Stimulated activated naive B cell treated with anti-CD40 and anti-IgM and Interleukin-4, amounts not matched to agents 10 μg/mL and 1 μg/mL and 100 μg/mL, for 72 hours (primary cell): ENCODE measurements around the gene GPR180.

ENCODE experiments used
- ATAC-seq, 2 donors: fragments of 150-1000 bp; cut with Tn5 transposase; replicated peaks; 2 replicates each; pipeline ENCODE4 v1.10.0; 2021; ENCODE audit warnings: moderate library complexity in 1 of 2
- DNase-seq: peaks from one replicate; pipeline ENCODE4 v3.0.0; 2021
- H3K27ac Mint-ChIP-seq: one replicate; pipeline ENCODE4 v1.8.0; 2022; ENCODE audit warnings: mild to moderate bottlenecking, mixed read lengths
- H3K27me3 Mint-ChIP-seq, 2 donors: one replicate each; pipeline ENCODE4 v1.8.0; 2022; ENCODE audit warnings: mixed read lengths in 2 of 2
- H3K36me3 Mint-ChIP-seq, 2 donors: one replicate each; pipeline ENCODE4 v1.8.0; 2022; ENCODE audit warnings: mixed read lengths in 2 of 2, mild to moderate bottlenecking in 1 of 2
- H3K4me1 Mint-ChIP-seq, 2 donors: one replicate each; pipeline ENCODE4 v1.8.0; 2022; ENCODE audit warnings: mixed read lengths in 2 of 2, mild to moderate bottlenecking in 1 of 2
- H3K4me3 Mint-ChIP-seq, 2 donors: one replicate each; pipeline ENCODE4 v1.8.0; 2022; ENCODE audit warnings: mild to moderate bottlenecking in 2 of 2, mixed read lengths in 2 of 2, moderate library complexity in 1 of 2
- H3K9me3 Mint-ChIP-seq, 2 donors: one replicate each; pipeline ENCODE4 v1.8.0; 2022; ENCODE audit warnings: mixed read lengths in 2 of 2, mild to moderate bottlenecking in 1 of 2

Gene GPR180

DNA sequence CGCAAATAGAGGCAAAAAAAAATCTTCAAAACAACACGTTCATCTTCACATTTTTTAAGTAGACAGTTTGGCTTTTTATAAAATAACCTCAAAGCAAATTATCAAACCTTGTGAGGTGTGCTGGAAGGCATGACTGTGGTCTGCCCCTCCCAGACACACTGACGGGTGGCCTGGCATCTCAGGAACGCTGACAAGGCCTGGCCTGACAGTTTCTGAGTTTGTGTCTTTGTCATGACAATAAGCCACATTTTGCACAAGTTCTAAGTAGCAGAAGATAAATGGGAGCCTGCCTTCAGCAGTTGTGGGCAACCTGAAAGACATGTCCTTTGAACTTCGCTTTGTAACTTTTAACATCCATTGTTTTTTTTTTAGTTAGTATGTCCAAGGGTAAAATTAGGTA is 72.2 kb downstream of the GPR180 start:
- ATAC-seq (no peak), DNase-seq (no peak)
- Mint-ChIP-seq H3K4me3 (no peak overlapping the region), H3K4me1 (no peaks in the 10 kb centered on the region), H3K9me3 (no peaks in the 10 kb centered on the region), H3K27ac (no peak overlapping the region), H3K27me3 (peaks cover 26 to 38% of the 10 kb centered on the region in 2 donors), H3K36me3 (no peaks in the 10 kb centered on the region)

- H3K27ac Mint-ChIP-seq = no peak overlapping the region
- no peaks in the 10 kb centered on the region for H3K4me1 Mint-ChIP-seq
- DNase-seq = peak; percentile 7
- H3K27me3 Mint-ChIP-seq = peaks cover 26 to 38% of the 10 kb centered on the region in 2 donors
- ATAC-seq = peak; percentile 61 to 68
- no peaks in the 10 kb centered on the region for H3K36me3 Mint-ChIP-seq
- no peak overlapping the region for H3K4me3 Mint-ChIP-seq
- no peaks in the 10 kb centered on the region for H3K9me3 Mint-ChIP-seq
These were observed 73.1 kb downstream of the GPR180 start for GRCh38 chr13:94674609-94675348.

- Mint-ChIP-seq H3K27ac (no peak overlapping the region), H3K4me1 (no peaks in the 10 kb centered on the region), H3K27me3 (peaks cover 25 to 39% of the 10 kb centered on the region in 2 donors), H3K9me3 (no peaks in the 10 kb centered on the region), H3K4me3 (no peak overlapping the region), H3K36me3 (no peaks in the 10 kb centered on the region)
- DNase-seq (no peak), ATAC-seq (no peak)
These were observed 76.1 kb downstream of the GPR180 start for GRCh38 chr13:94677799-94678198.

- no peak for DNase-seq
- H3K36me3 Mint-ChIP-seq = no peaks in the 10 kb centered on the region
- no peak overlapping the region for H3K4me3 Mint-ChIP-seq
- no peak for ATAC-seq
- H3K27ac Mint-ChIP-seq = no peak overlapping the region
- no peaks in the 10 kb centered on the region for H3K4me1 Mint-ChIP-seq
- no peaks in the 10 kb centered on the region for H3K9me3 Mint-ChIP-seq
- H3K27me3 Mint-ChIP-seq = peaks cover 32 to 46% of the 10 kb centered on the region in 2 donors
These were observed 77.2 kb downstream of the GPR180 start for GRCh38 chr13:94678845-94679244.

DNA sequence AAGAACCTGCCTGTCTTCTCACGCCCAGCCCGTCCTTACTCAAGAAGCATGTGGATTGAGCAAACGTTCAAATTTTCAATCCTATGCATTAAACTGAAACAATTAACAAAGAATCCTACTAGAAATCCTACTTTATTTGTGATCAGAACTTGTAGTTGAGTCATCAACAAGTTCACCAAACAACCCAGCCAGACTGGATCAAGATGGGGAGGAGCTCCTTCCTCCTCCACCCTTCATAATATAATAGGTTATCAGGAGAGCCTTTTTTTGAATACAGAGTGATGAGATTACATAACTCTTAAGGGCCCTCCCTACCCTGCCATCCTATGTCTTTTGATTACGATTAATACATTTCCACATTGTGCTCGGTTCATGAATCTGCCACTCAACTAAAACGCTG is 78.0 kb downstream of the GPR180 start:
- H3K27me3 Mint-ChIP-seq = peaks cover 32 to 40% of the 10 kb centered on the region in 2 donors

DNA sequence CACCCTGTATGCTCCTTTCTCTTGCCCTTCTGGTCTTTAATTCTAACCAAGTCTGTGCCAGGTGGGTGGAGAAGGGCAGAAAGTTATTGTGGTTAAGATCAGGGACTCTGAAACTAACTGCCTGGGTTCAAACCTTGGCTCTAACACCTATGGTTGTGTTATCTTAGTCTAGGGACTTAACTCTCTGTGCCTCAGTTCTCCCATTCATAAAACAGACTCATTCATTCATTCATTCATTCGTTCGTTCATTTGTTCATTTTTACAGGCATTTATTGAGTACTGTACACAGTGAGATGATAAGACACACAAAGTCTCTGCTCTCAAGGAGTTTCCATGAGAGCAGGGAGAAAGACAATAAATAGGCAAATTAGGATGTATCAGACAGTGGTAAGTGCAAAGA is 80.6 kb downstream of the GPR180 start:
- Mint-ChIP-seq H3K36me3 (no peaks in the 10 kb centered on the region), H3K4me1 (no peaks in the 10 kb centered on the region), H3K27me3 (peaks cover 23 to 29% of the 10 kb centered on the region in 2 donors)

More for the DNA sequence above, 78.0 kb downstream of the GPR180 start:
- DNase-seq (no peak), ATAC-seq (no peak)
- Mint-ChIP-seq H3K4me3 (no peak overlapping the region), H3K9me3 (no peaks in the 10 kb centered on the region), H3K4me1 (no peaks in the 10 kb centered on the region), H3K36me3 (no peaks in the 10 kb centered on the region), H3K27ac (no peak overlapping the region)

DNA sequence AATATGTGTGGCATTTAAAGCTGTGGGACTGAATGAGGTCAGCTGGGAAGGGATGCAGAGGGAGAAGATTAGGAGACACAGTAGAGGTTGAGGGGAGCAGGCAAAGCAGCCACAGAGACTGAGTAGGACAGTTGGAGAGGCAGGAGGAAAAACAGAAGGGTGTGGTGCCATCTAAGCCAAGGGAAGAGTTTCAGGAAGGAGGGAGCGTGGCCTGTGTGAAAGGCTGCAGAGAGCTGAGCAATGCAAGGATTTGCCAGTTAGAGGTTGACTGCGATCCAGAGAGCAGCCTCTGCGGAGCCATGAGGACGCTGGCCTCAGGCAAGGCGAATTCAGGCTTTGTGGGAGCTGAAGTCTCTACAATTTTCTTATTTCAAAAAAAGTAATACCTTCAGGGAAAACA is 81.8 kb downstream of the GPR180 start:
- no peak for DNase-seq
- ATAC-seq = no peak

More for the DNA sequence above, 80.6 kb downstream of the GPR180 start:
- Mint-ChIP-seq H3K9me3 (no peaks in the 10 kb centered on the region), H3K27ac (no peak overlapping the region), H3K4me3 (no peak overlapping the region)
- DNase-seq = no peak
- no peak for ATAC-seq

More for the DNA sequence above, 81.8 kb downstream of the GPR180 start:
- Mint-ChIP-seq H3K9me3 (no peaks in the 10 kb centered on the region), H3K4me1 (no peaks in the 10 kb centered on the region), H3K36me3 (no peaks in the 10 kb centered on the region), H3K4me3 (no peak overlapping the region), H3K27me3 (peaks cover 14 to 19% of the 10 kb centered on the region in 2 donors), H3K27ac (no peak overlapping the region)
